GM21737 (cell line): ENCODE data around the gene CA11.
"Not testable (repeated sequence)": the region's sequence is repeated elsewhere in the genome, so short reads cannot be mapped to it uniquely, and the experiment has no call there.

Experiments
- ATAC-seq: cut with Tn5 transposase; IDR thresholded peaks from one replicate; pipeline ENCODE4 v1.9.1; 2021; ENCODE audit warnings: mild to moderate bottlenecking, moderate library complexity; ENCODE audit not compliant: unreplicated experiment

CA11 gene

DNA sequence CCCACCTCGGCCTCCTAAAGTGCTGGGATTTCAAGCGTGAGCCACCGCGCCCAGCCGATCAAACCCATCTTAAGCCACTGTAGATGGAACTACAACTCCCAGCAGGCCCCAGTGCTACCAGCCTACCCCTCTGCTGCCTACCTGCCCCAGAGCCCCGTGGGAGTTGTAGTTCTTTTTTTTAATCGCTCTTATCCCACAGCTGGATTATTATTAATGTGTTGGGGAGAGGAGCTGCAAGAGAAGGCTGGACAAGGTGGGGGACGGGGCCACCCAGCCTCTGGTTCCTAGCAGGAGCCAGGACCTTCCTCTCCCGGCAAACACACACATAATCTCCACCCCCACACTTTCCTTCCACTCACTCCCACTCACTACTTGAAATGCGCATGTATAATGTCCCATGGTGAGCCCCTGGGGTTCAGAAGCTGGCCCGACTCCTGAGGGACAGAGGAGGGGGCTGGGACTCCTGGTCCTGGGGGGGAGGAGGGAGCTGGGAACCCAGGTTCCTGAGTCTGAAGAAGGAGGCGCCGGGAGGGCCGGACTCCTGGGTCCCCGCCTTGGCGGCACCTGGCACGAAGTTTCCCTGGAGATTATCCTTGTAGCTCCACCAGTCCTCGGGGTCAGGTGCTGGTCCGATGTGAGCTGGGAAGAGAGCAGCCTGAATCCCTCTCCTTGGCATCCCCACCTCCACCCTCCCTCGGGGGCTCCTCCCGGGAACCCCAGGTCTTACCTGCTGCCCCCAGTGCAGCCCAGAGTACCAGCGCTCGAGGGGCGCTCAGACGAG lies 958 bp downstream of the CA11 start:
- no peak for ATAC-seq

DNA sequence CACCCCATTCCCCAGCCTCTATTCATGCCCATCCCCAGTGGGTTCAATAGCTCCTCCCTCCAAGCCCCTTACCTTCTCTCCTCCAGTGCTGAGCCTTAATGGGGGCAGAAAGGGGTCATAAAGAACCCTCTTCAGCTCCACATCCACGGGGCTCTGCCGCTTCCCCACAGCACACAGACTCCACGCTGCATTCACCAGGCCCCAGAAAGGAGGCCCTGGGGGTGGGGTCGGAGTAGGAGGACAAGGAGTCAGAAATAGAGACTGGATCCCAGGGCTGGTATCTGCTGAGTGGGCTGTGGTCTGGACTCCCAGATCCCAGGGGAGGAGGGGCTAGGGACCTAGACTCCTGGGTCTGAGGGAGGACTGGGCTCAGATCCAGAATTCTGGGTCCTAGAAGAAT lies 1.6 kb downstream of the CA11 start:
- no peak for ATAC-seq

DNA sequence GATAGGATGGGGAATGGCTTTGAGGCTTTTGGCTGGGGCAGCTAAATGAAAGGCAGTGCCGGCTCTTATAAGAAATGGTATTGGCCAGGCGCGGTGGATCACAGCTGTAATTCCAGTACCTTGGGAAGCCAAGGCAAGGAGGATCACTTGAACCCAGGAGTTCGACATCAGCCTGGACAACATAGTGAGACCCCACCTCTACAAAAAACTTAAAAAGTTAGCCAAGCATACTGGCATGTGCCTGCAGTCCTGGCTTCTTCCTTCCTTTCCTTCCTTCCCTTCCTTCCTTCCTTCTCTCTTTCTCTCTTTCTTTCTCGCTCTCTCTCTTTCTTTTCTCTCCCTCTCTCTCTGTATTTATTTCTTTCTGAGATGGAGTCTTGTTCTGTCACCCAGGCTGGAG lies 3.1 kb downstream of the CA11 start:
- ATAC-seq: no peak

DNA sequence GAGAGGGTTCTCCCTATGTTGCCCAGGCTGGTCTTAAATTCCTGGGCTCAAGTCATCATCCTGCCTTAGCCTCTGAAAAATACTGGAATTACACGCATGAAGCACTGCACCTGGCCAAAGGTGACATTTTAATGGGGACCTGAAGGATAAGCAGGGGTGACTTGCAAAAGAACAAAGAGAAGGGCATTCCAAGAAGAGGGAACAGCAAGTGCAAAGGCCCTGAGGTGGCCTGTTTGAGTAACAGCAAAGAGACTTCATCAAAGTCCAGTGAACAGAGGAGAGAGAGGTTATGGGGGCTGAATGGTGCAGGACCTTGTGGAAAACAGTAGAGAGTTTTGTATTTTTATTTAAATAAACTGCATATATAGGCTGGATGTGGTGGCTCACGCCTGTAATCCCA lies 4.1 kb downstream of the CA11 start:
- no peak for ATAC-seq

DNA sequence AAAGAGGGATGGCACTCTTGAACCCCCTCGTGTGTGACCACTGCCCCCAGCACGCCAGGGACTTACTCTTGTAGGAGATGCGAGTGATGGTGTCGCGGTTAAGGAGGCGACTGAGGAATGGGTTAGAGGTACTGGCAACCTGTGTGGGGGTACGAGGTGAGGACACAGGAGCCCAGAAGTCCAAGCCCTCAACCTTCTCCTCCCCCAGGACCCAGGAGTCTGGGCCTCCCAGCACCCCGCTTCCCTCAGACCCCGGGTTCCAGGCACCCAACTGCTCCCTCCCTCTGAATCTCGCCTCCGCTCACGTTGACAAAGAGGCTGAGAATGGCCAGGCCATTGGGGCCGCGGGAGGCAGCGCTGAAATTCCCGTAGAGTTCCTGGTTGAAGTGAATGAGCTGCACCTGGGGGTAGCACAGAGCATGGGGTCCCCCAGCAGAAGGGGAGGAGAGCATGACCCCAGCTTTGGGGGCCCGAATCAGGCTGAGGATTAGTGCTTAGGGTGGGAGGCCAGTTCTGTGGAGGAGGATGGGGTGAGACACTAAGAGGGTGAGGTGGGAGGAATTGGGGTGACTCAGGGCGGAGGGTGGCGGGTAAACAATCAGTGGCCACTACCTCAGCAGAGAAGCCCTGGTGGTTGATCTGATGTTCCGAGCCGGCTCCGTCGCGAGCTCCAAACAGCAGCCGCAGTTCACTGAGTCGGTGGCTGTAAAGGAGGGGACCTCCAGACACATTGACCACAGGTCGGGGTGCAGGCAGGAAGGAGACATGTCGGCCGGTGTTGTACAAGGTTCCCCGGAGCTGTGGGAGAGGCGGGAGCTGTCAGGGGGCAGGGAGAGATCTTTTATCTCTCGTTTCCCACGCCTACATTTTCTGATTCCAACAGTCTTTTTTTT lies 6.3 kb downstream of the CA11 start:
- ATAC-seq: no peak

DNA sequence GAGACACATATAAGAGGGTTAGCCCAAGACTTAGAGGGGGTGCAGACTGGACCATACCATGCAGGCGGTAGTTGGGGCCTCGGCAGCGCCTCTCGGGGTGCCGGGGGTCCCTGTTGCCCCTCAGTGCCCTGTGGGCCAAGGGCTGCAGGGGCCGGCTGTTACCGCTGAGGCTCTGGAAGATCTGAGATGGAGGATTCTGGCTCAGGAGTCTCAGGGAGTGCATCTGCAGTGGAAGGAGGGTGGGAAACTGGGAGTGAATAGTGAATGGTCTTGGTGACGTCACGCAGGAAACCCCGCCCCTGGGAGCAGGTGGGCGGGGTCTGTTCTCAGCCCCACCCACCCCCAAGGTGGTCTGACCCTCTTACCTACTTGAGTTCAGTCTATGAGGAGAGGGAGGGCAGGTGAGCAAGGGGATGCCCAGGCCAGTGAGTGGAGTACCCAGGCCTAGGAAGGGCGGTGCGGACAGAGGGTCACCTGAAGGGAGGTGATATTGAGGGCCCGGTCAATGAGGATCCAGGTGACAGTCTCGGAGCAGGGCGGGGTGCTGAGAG lies 7.1 kb downstream of the CA11 start:
- ATAC-seq: no peak

DNA sequence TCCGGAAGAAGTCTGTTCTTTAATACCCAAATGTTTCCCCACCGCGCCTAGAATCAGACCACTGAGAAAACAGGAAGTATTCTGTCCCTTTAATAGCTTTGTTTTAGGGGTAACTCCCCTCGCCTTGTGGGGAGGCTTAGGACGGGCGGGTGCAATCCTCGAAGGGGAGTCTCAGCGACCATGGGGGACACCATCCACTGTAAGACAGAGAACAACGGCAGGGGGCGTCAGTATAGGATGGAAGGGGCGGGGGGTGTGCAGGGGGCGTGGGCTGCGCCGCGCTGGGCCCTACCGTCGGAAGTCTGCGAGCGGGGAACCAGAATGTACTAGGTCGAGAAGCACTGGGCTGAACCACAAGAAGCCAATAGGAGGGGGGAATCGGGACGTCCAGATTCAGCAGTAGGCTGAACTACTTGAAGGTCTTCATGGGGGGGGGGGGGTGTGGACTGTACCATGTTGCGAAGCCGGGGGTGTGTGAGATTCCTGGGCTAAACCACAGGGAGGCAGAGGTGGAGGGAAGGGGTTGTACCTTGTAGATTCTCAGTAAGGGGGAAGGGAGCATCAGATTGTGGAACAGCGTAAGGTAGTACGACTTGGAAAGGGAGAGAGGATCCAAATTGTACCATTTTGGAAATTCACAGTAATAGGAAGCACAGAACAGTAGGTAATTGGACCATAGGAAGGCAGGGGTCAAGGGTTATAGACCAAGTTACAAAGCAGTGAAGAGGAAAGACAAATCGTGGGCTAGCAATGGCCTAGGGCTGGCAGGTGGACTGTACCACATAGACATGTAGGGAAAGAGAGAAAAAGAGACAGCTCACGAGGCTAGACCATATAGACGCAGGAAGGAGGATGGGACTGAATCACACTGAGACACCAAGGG lies 7.8 kb downstream of the CA11 start:
- peak; percentile 7 for ATAC-seq

DNA sequence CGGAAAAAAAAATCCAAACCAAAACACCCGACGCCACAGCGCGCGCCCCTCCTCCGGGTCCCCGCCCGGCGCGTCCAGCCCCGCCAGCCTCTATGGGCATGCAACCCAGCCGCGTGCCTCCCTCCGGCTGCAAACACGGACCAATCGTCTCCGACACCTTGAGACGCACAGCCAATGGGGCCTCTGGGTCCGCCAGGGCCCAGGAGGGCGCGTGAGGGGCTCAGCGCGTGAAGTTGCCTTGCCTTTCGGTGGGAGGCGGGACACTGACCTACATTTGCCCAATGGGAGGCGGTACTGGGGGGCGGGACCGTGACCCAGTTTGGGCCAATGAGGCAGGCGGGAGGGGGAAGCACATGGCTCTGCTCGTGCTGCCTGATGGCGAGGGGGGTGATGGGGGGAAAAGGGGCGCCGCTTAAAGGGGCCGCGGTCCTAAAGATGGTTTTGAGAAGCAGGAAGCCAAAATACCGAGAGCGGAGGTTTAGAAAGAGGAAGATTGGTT lies 8.5 kb downstream of the CA11 start:
- peak; percentile 65 for ATAC-seq

- ATAC-seq: no peak
Measured at GRCh38 chr19:48636859-48637448, 9.0 kb downstream of the CA11 start, which contains the start of gene DBP. TSS of gene DBP (minus strand) at chr19:48637379. CDS start at chr19:48636994, 385 bp downstream.

- ATAC-seq: no peak
Measured at GRCh38 chr19:48635966-48636858, 9.8 kb downstream of the CA11 start.

DNA sequence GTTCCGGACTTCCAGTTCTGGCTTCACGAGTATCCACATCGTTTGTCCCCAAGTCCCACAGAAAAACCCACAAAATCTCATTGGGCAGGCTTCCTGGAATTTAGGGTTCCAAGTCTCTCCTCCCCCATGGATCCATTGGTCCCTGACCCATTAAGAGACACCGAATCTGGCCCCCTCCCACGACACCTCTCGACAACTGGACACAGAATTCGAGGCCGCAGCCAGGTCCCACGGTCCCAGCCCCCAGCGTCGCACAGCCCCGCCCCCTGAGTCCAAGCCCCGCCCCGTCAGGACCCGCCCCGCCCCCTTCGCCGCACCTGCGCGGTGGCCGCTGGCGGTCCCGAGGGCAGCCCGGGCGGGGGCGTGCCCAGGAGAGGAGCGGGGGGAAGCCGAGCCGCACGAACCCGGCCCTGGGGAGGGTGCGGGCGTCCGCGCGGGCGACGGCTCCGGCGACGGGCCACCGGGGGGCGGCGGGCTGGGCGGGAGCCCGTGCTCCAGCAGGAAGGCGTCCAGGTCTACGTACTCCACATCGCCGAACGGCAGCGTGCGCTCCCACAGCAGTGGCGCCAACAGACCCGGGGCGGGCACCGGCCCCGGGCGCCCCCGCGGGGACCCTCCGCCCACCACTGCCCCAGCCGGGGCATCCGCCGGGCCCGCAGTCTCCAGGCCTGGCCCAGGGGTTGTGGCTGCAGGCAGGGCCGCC lies 10.6 kb downstream of the CA11 start:
- ATAC-seq: peak; percentile 21

DNA sequence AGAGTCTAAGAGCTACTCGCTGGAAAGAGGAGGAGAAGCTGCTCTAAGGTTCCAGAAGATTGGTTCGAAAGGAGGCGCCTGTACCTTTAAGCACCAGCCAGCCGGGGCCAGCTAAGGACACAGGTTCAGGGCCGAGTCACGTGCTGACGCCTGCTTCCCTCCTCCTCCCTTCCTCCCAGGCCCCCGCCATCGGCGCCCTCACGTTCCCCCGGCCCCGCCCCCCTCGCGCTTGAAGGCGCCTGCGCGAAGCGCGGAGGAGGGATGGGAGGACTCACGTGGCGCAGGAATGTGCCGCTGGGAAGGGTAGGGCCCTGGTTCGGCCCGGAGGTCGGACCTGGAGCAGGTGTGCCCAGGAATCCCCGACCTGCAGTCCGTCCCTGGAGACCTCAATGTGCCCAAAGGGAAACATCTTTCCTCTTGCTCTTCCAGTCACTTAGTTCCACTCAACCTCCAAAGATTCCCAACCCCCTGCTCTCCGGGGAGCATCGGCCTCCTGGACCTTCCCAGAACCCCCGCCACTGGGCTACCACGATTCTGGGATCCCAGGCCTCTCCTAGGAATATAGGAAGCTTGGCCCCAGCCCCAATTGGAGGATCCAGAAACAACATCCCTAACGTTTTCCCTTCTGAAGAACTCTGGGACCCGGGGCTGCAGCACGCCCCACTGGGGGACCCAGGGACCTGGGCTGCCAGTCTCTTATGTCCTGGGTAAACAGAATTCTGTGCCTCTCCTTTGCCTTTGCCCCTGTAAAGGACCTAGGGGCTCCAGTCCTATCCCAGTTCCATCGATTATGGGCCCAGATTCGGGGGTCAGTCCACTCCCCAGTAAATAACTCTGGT lies 11.3 kb downstream of the CA11 start:
- ATAC-seq: no peak

DNA sequence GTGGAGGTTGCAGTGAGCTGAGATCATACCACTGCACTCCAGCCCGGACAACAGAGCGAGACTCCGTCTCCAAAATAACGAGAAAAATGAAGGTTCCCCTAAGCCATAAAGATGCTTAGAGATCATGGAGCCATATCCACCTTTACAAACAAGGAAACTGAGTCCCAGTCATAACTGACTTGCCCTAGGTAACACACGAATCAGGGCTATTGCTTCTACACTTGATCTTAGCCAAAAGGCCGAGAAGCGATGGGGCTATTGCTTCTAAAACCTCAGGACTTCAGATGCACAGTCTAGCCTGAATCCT lies 12.0 kb downstream of the CA11 start:
- ATAC-seq: no peak

DNA sequence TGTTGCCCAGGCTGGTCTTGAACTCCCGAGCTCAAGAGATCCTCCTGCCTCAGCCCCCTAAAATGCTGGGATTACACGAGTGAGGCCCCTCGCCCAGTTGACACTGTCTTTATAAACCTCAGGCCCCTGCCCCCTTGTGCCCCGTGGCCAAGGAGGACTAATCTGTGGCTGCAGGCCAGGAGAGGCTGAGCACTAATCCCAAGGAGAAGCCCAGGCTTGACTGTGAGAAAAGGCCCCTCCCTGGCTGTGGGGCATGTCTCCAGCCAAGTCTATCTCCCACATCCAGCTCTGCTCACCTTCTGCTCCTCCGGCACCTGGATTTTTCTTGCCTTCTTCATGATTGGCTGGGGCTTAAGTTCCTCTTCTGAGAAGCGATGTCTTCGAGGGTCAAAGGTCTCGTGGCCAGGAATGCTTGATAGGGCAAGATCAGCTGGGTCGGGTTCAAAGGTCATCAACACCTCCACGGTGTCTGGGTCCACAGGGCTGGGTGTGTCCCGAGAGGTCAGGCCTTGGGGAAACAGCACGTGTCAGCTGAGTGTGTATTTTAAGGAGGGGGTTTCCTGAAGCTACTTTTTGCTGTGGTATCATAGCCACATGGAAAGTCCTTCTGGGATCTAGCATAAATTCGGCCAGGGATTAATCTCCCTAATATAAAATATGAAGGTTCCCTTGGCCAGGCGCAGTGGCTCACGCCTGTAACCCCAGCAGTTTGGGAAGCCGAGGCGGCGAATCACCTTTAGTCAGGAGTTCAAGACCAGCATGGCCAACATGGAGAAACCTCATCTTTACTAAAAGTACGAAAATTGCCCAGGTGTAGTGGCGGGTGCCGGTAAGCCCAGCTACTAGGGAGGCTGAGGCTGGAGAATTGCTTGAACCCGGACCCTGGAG lies 12.6 kb downstream of the CA11 start:
- no peak for ATAC-seq

DNA sequence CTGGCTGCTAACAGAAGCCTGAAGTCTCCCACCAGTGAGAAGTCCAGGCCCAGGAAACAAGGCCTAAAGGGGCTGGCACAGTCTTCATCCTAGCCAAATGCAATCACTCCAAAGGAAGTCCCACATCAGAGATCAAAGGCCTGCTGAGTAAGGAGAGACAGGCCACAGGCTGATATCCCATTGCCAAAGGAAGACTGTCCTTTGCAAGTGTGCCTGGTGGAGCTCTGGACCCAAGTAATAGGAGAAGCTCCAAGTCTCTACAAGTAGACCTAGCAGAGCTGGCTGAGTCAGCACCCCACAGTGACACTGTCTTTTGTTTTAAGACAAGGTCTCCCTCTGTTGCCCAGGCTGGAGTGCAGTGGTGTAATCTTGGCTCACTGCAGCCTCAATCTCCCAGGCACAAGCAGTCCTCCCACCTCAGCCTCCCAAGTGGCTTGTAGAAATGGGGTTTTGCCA lies 13.3 kb downstream of the CA11 start:
- no peak for ATAC-seq

- not testable (repeated sequence) for ATAC-seq
Measured at GRCh38 chr19:48632286-48632685, 13.7 kb downstream of the CA11 start.

DNA sequence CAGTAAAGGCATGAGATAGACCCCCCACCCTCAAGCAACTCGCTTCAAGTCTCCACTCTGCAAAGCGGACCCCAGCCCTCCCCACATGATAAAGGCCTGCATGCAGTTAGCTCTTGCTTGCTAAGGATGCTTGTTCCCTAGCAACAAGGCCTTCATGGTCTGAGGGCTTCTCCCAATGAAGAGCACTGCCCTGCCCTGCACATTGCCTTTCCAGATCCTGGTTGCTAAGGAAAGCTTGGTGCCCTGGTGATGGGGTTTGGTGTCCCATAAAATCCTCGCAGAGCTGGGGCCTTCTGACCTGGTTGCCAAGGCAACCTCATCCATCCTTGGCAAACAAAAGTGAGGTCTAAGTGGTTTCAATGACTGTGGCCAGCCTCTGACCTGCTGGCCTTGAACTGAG lies 14.8 kb downstream of the CA11 start:
- ATAC-seq: no peak
